ENCODE measurements around the gene GRPEL2. TPM values are rescaled to one million over a fixed set of nuclear protein-coding genes. Genes with fewer than 3 reads are reported as not detected.

The GRPEL2 gene
- total and polyA plus RNA-seq, 2 of the 8 experiments (the other 6 are each of a cell fraction or from before 2014, with no cell fraction given) = 11.2 to 52.2 TPM

DNA sequence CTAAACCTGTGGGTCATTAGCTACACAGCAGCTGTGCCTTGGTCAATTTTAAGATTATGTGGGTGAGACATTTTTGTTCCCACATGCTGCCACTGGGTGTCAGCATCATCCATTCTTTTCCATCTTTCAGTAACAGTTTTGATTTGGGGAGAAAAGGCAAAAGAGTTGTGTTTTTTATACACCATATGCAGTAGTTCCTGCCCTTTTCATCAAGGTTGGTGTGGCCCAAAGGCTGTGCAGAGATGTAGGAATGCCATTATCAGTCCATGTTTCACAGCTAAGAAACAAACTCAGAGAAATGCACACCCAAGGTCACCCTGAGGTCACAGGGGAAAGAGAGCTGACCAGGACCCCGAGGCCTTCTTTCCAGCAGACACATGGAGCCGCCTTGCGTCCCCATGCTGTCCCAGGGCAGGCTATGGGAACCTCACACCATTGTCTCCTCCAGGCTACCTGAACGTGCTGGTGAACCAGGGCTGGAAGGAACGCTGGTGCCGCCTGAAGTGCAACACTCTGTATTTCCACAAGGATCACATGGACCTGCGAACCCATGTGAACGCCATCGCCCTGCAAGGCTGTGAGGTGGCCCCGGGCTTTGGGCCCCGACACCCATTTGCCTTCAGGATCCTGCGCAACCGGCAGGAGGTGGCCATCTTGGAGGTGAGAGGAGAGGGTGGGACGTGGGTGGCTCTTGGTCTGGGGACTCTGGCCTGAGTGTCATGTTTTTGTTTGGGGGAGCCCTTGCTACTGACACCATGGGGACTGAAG is 27.8 kb upstream of the GRPEL2 start:
- H4K91ac ChIP-seq (replicated peaks; ENCODE audit: insufficient read length, low read length) = peak overlapping the region; percentile 48
- no peak overlapping the region for H3K14ac ChIP-seq (ENCODE audit: insufficient read length)
- H3K4ac ChIP-seq (replicated peaks; ENCODE audit: insufficient read length, low read depth, low read length) = no peak overlapping the region
- no peak overlapping the region for H3K23ac ChIP-seq (ENCODE audit: insufficient read length)
- H2AFZ ChIP-seq (ENCODE audit: low read length) = peak overlapping the region; percentile 94
- H3K18ac ChIP-seq (ENCODE audit: extremely low read depth, low read length) = peak overlapping the region; percentile 11; the same call in 1 of the 2 replicates
- H3K23me2 ChIP-seq (ENCODE audit: low read depth, low read length) = no peaks in the 10 kb centered on the region
- no peaks in the 10 kb centered on the region for H3K9me3 ChIP-seq (ENCODE audit: insufficient read depth in 2 of 2, low read depth in 1 of 2, low read length in 1 of 2)
- H2AK5ac ChIP-seq (ENCODE audit: low read depth, low read length) = no peak overlapping the region
- no peaks in the 10 kb centered on the region for H3K79me2 ChIP-seq (ENCODE audit: control insufficient read depth in 1 of 2, insufficient read depth in 2 of 2, low read length in 2 of 2)
- peak overlapping the region; percentile 86; the same call in 1 of the 2 replicates for H4K8ac ChIP-seq (ENCODE audit: extremely low read depth, insufficient read depth, low read length)
- H3K27ac ChIP-seq (ENCODE audit: low read depth, low read length) = no peak overlapping the region; the same call in 1 of the 2 replicates
- no peaks in the 10 kb centered on the region for H3K27me3 ChIP-seq (replicated peaks in 1 of 4; ENCODE audit: control insufficient read depth in 3 of 4, extremely low read depth in 1 of 4, insufficient read depth in 3 of 4, low read length in 3 of 4)
- peak; percentile 87 for FAIRE-seq
- peak overlapping the region; percentile 89; the same call in 1 of the 2 replicates for H2BK12ac ChIP-seq (ENCODE audit: low read depth, low read length)
- 86% methylated on average over 14 of the region's 14 CpGs; no CpG with 5 or more reads in 1 of the 2 experiments for WGBS, 2 experiments (ENCODE audit: extremely low coverage in 1 of 2, insufficient coverage in 1 of 2, insufficient read length in 1 of 2, insufficient replicate concordance in 2 of 2, low coverage in 1 of 2, low lambda C conversion rate in 2 of 2, missing lambda C conversion rate in 1 of 2)
- H3K79me1 ChIP-seq (ENCODE audit: low read depth, low read length) = no peaks in the 10 kb centered on the region
- H2BK5ac ChIP-seq (ENCODE audit: low read depth, low read length) = peak overlapping the region; percentile 72; the same call in 1 of the 2 replicates
- H3K4me2 ChIP-seq (ENCODE audit: insufficient read depth in 1 of 2, low read depth in 2 of 2, low read length in 2 of 2) = no peak overlapping the region
- no peak for DNase-seq (ENCODE audit: low read depth in 1 of 2, low spot score in 2 of 2)
- no peak overlapping the region for H3K9ac ChIP-seq (replicated peaks in 1 of 4; ENCODE audit: extremely low read depth in 1 of 4, low read depth in 3 of 4, low read length in 3 of 4)
- ChIA-PET POLR2A (ENCODE audit: partially characterized antibody) (interaction anchor here (0.6 to 1.6 kb wide), 4 partner anchors 12 to 800 kb away, joined by 3 to 4 read pairs (median 4); partner anchors contain the start of gene GRPEL2), CTCF (ENCODE audit: partially characterized antibody) (interaction anchor here (0.8 to 5.0 kb wide), 31 partner anchors 8 to 244 kb away, joined by 3 to 43 read pairs (median 4); partner anchors contain the start of gene GRPEL2)
- no peak overlapping the region for H3K56ac ChIP-seq (replicated peaks; ENCODE audit: insufficient read length, low read depth, low read length)
- H3K4me1 ChIP-seq (replicated peaks in 1 of 4; ENCODE audit: control insufficient read depth in 3 of 4, insufficient read depth in 4 of 4, low read length in 3 of 4) = peaks cover 0 to 4% (median 1%) of the 10 kb centered on the region in 4 experiments; a peak in 4 of 7 replicates
- H4K5ac ChIP-seq (ENCODE audit: insufficient read length, low read depth, low read length) = no peak overlapping the region
- no peak overlapping the region; the same call in 1 of the 2 replicates for H2BK15ac ChIP-seq (ENCODE audit: low read length)
- H2BK120ac ChIP-seq (replicated peaks; ENCODE audit: low read depth, low read length) = no peak overlapping the region
- no peak overlapping the region for H2BK20ac ChIP-seq (ENCODE audit: low read length)
- H3K36me3 ChIP-seq (ENCODE audit: control insufficient read depth in 2 of 4, insufficient read depth in 4 of 4, low read length in 3 of 4) = no peaks in the 10 kb centered on the region
- no peak overlapping the region for H3K4me3 ChIP-seq (ENCODE audit: extremely low read depth in 1 of 4, insufficient read depth in 2 of 4, low read depth in 3 of 4, low read length in 4 of 4)
- no peaks in the 10 kb centered on the region for H4K20me1 ChIP-seq (replicated peaks in 1 of 2; ENCODE audit: control insufficient read depth in 1 of 2, insufficient read depth in 2 of 2, low read length in 2 of 2)
- TF ChIP-seq RAD21 (IDR thresholded peaks at IDR 0.05 in 1 of 2, conservative IDR thresholded peaks at IDR 0.05 in 1 of 2; ENCODE audit: low read depth in 2 of 2, low read length in 2 of 2) (peak; percentile 68 to 75), POLR2A (IDR thresholded peaks at IDR 0.05; ENCODE audit: control extremely low read depth in 1 of 2, low read depth in 2 of 2, low read length in 2 of 2) (no peak)

All from H1 (cell line).